IMR-90 (cell line): ENCODE measurements around the gene AVPR2. TPM values are rescaled to one million over a fixed set of nuclear protein-coding genes. Genes with fewer than 3 reads are reported as not detected.

Experiments
- ATAC-seq: fragments of 200-7000 bp; cut with Tn5 transposase; 2 replicates; pipeline ENCODE4 v1.9.1; 2020; ENCODE audit warnings: low read depth, mild to moderate bottlenecking, moderate library complexity
- BruUV-seq: library from RNA; stranded (reverse); fragments of 400-500 nt; replicated peaks from 2 replicates; lab custom pipeline; 2021; lab: Mats Ljungman, UMichigan
- CTCF ChIA-PET: fragments of 300-600 bp; formaldehyde crosslinking; extraction: SDS; loops from one replicate; lab custom pipeline; 2021; ENCODE audit warnings: antibody characterized with exemption; lab: Yijun Ruan, JAX
- POLR2A ChIA-PET: fragments of 300-600 bp; sonication (Branson Sonifier 250); formaldehyde crosslinking; loops from one replicate; lab custom pipeline; 2022; ENCODE audit warnings: antibody characterized with exemption; ENCODE audit not compliant: unreplicated experiment; lab: Charles Lee
- DNase-seq: peaks from one replicate; pipeline ENCODE4 v3.0.0; 2013
- H2AFZ ChIP-seq: replicated peaks from 2 replicates; pipeline ENCODE3; 2013; ENCODE audit warnings: low read length, mild to moderate bottlenecking; ENCODE audit not compliant: poor library complexity
- H2AK5ac ChIP-seq: 2 replicates; pipeline ENCODE4 v1.6.1; 2013; ENCODE audit warnings: low read depth, low read length, inconsistent platforms
- H2AK9ac ChIP-seq: replicated peaks from 2 replicates; pipeline ENCODE3; 2013; ENCODE audit warnings: mild to moderate bottlenecking, low read depth, low read length, moderate library complexity; ENCODE audit not compliant: poor library complexity
- H2BK120ac ChIP-seq: 2 replicates; pipeline ENCODE4 v1.6.1; 2013; ENCODE audit warnings: low read depth, low read length, inconsistent platforms
- H2BK15ac ChIP-seq: 3 replicates; pipeline ENCODE4 v1.6.1; 2013; ENCODE audit warnings: low read depth, low read length, inconsistent platforms
- H2BK20ac ChIP-seq: 2 replicates; pipeline ENCODE4 v1.6.1; 2013; ENCODE audit warnings: low read depth, mild to moderate bottlenecking, inconsistent platforms, low read length, moderate library complexity
- H2BK5ac ChIP-seq: 2 replicates; pipeline ENCODE4 v1.6.1; 2013; ENCODE audit warnings: mild to moderate bottlenecking, low read depth, low read length, inconsistent platforms; ENCODE audit not compliant: poor library complexity, severe bottlenecking
- H3K14ac ChIP-seq: replicated peaks from 2 replicates; pipeline ENCODE4 v1.6.1; 2013; ENCODE audit warnings: low read depth, low read length, inconsistent platforms
- H3K18ac ChIP-seq: 2 replicates; pipeline ENCODE4 v1.6.1; 2013; ENCODE audit warnings: low read depth, low read length, control low read depth
- H3K23ac ChIP-seq: 2 replicates; pipeline ENCODE4 v1.6.1; 2013; ENCODE audit warnings: low read depth, low read length, inconsistent platforms
- H3K27ac ChIP-seq: 2 replicates; pipeline ENCODE4 v1.5.1; 2013; ENCODE audit warnings: mild to moderate bottlenecking, control low read depth, low read length; ENCODE audit not compliant: insufficient read depth
- H3K27me3 ChIP-seq: 2 replicates; pipeline ENCODE4 v1.6.1; 2013; ENCODE audit warnings: low read length; ENCODE audit not compliant: control insufficient read depth, insufficient read depth
- H3K36me3 ChIP-seq: 2 replicates; pipeline ENCODE4 v1.6.1; 2013; ENCODE audit warnings: low read length, mixed read lengths; ENCODE audit not compliant: control insufficient read depth, insufficient read depth
- H3K4ac ChIP-seq: 2 replicates; pipeline ENCODE4 v1.6.1; 2013; ENCODE audit warnings: low read depth, low read length, inconsistent platforms
- H3K4me1 ChIP-seq: 2 replicates; pipeline ENCODE4 v1.6.1; 2013; ENCODE audit warnings: low read length, mixed read lengths; ENCODE audit not compliant: control insufficient read depth, insufficient read depth
- H3K4me2 ChIP-seq: 2 replicates; pipeline ENCODE4 v1.6.1; 2013; ENCODE audit warnings: low read depth, mild to moderate bottlenecking, control low read depth, low read length, moderate library complexity
- H3K4me3 ChIP-seq: 2 replicates; pipeline ENCODE4 v1.5.1; 2013; ENCODE audit warnings: low read depth, mild to moderate bottlenecking, control low read depth, low read length, moderate library complexity; ENCODE audit not compliant: insufficient read depth
- H3K56ac ChIP-seq: 2 replicates; pipeline ENCODE4 v1.6.1; 2013; ENCODE audit warnings: low read length, inconsistent platforms; ENCODE audit not compliant: insufficient read depth; ENCODE audit errors: extremely low read depth
- H3K79me1 ChIP-seq, 2 experiments: 2 replicates each; pipeline ENCODE4 v1.6.1; 2013; ENCODE audit warnings: low read length in 2 of 2, inconsistent platforms in 1 of 2, low read depth in 1 of 2
- H3K9ac ChIP-seq: 2 replicates; pipeline ENCODE4 v1.6.1; 2013; ENCODE audit warnings: low read depth, low read length, control low read depth
- H3K9me1 ChIP-seq: 2 replicates; pipeline ENCODE4 v1.6.1; 2013; ENCODE audit warnings: low read length, inconsistent platforms; ENCODE audit not compliant: insufficient read depth
- H3K9me3 ChIP-seq: 2 replicates; pipeline ENCODE4 v1.6.1; 2013; ENCODE audit warnings: low read length; ENCODE audit not compliant: control insufficient read depth, insufficient read depth
- H4K20me1 ChIP-seq: 2 replicates; pipeline ENCODE4 v1.6.1; 2013; ENCODE audit warnings: low read length, inconsistent platforms; ENCODE audit not compliant: insufficient read depth
- H4K5ac ChIP-seq: 2 replicates; pipeline ENCODE4 v1.6.1; 2013; ENCODE audit warnings: mild to moderate bottlenecking, low read depth, low read length, control low read depth
- H4K8ac ChIP-seq, 2 experiments: 2 replicates each; pipeline ENCODE4 v1.6.1; 2013; ENCODE audit warnings: low read depth in 2 of 2, low read length in 2 of 2, control low read depth in 1 of 2, inconsistent platforms in 1 of 2
- H4K91ac ChIP-seq: 2 replicates; pipeline ENCODE4 v1.6.1; 2013; ENCODE audit warnings: low read depth, low read length, inconsistent platforms; ENCODE audit not compliant: insufficient read depth
- CEBPB ChIP-seq: IDR thresholded peaks from 2 replicates; pipeline ENCODE4 v1.6.1; 2012; ENCODE audit warnings: low read depth, low read length, improper control_type of control experiment
- RFX5 ChIP-seq: IDR thresholded peaks from 2 replicates; pipeline ENCODE4 v1.8.0; 2012; ENCODE audit warnings: low read depth, mild to moderate bottlenecking, low read length, moderate library complexity
- WGBS, 2 experiments: methylation state at CpG; one replicate each; pipeline versions ENCODE4 v1.1.5 to v1.1.7; 2013; ENCODE audit warnings: missing lambda C conversion rate in 2 of 2; ENCODE audit not compliant: insufficient read length in 1 of 2; ENCODE audit errors: extremely low coverage in 2 of 2; 5-methylcytosine and 5-hydroxymethylcytosine counted together
- dilution Hi-C: fragments of 300-500 bp; cut with HindIII; formaldehyde crosslinking; loops from one replicate; pipeline ENCODE4 v1.14.3; 2018; ENCODE audit warnings: low sequenced_read_pairs; ENCODE audit not compliant: unreplicated experiment
- in situ Hi-C: fragments of 300-500 bp; cut with MboI; formaldehyde crosslinking; loops from 3 replicates; pipeline ENCODE4 v1.14.3; 2019; ENCODE audit warnings: low sequenced_read_pairs, inconsistent platforms, mixed read lengths
- intact Hi-C: fragments of 100-400 bp; cut with micrococcal nuclease; formaldehyde crosslinking; loops from 2 replicates; pipeline ENCODE4 v1.10.0; 2022
- polyA plus RNA-seq, 3 experiments: library from polyadenylated mRNA; depleted of rRNA; stranded (reverse); fragments of >200 nt; gene quantifications; 2 replicates each; pipeline ENCODE4 v1.2.3, GENCODE V29; 2012; ENCODE audit warnings: low replicate concordance in 1 of 3
- total RNA-seq: library from RNA; depleted of rRNA; stranded (reverse); fragments of >200 nt; gene quantifications from 2 replicates; pipeline ENCODE4 v1.2.3, GENCODE V29; 2012

Gene AVPR2
- total and polyA plus RNA-seq, 2 of the 4 experiments (the other 2 are of a cell fraction) = not detected

GRCh38 chrX:153867139-153867538 is 37.3 kb upstream of the AVPR2 start:
- Histone ChIP-seq H3K27ac (no peak overlapping the region), H2BK5ac (no peak overlapping the region), H4K8ac (no peak overlapping the region), H4K91ac (no peak overlapping the region), H3K4ac (no peak overlapping the region), H3K14ac (no peak overlapping the region), H2BK20ac (no peak overlapping the region), H4K20me1 (no peaks in the 10 kb centered on the region), H2AK5ac (no peak overlapping the region), H3K18ac (no peak overlapping the region), H3K36me3 (no peaks in the 10 kb centered on the region), H3K56ac (no peak overlapping the region), H3K4me1 (no peaks in the 10 kb centered on the region), H2BK120ac (no peak overlapping the region), H3K4me2 (no peak overlapping the region), H3K9me1 (no peaks in the 10 kb centered on the region), H2AK9ac (no peak overlapping the region), H3K4me3 (no peak overlapping the region), H3K23ac (no peak overlapping the region), H3K27me3 (peaks cover 20% of the 10 kb centered on the region), H3K9ac (no peak overlapping the region), H4K5ac (no peak overlapping the region), H2AFZ (no peak overlapping the region), H2BK15ac (no peak overlapping the region), H3K9me3 (peaks cover 7% of the 10 kb centered on the region), H3K79me1 (no peaks in the 10 kb centered on the region)
- 80% methylated on average over 1 of the region's 9 CpGs; no CpG with 5 or more reads in 1 of the 2 experiments for WGBS, 2 experiments
- no peak for ATAC-seq
- no TSS peak for BruUV-seq
- dilution Hi-C loops (no loop called here), intact Hi-C loops (no loop called here), in situ Hi-C loops (no loop called here)
- ChIA-PET POLR2A (no interaction called here), CTCF (no interaction called here)
- DNase-seq = no peak
- TF ChIP-seq RFX5 (no peak), CEBPB (no peak)
